ENCODE measurements around the gene RPL37A.

Gene RPL37A

DNA sequence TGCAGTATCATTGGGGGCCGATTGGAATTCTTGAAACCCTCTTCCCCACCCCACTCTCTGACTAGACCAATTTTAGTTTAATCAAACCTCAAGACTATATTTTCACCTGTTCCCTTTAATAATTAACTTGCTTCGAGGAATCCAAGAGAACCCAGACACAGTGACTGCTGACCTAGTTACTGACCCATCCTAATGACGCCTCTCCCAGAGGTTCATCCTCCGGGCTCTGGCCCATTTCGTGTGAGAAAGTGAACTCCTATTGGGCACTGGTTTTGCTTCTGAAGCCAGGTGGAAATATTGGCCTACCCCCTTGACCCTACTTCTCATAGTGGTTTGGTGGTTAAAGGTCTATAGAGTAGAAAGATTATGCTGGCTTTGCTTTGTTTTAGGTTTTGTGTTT, 39.9 kb downstream of the RPL37A start:
- H3K4me3 ChIP-seq (ENCODE audit: low read length) = no peak overlapping the region
- no peak for TF ChIP-seq ZNF274 (IDR thresholded peaks at IDR 0.05; ENCODE audit: low read depth, low read length)

DNA sequence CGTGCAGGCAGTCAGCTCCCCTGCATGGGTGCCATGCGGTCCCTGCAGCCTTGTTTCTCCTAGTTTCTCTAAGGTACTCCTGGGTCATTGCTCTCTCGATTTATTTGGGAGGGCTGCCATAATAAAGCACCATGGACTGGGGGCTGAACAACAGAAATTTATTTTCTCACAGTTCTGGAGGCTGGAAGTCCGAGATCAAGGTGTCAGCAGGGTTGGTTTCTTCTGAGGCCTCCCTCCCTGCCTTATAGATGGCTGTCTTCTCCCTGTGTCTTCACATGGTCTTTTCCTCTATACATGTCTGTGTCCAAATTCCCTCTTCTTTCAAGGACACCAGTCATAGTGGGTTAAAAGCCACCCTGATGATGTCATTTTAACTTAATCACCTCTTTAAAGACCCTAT, 40.5 kb downstream of the RPL37A start:
- no peak for TF ChIP-seq ZNF274 (IDR thresholded peaks at IDR 0.05; ENCODE audit: low read depth, low read length)

DNA sequence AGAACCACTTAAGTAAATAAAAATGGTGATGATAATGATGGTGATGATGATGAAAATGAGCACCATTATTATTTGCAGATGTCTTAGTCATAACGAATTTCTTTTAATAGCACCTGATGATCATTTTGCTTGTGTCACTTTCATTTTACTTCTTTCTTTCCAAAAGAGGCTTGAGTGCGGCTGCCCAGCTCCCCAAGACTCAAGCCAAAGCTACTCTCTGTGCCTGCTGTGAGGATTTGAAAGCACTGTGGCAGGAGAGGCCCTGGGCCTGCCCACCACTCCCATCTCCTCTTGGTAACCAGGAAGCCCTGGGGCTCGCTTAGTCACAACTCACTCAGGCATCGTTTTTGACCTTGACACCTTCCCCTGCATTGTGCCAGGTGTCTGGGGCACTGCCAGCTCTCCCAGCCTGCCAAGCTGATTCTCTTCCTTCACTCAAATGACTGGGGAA, 41.2 kb downstream of the RPL37A start:
- TF ChIP-seq ZNF274 (IDR thresholded peaks at IDR 0.05; ENCODE audit: low read depth, low read length) = no peak
- no peak overlapping the region for H3K4me3 ChIP-seq (ENCODE audit: low read length)

More for the DNA sequence above, 40.5 kb downstream of the RPL37A start:
- no peak overlapping the region for H3K4me3 ChIP-seq (ENCODE audit: low read length)

DNA sequence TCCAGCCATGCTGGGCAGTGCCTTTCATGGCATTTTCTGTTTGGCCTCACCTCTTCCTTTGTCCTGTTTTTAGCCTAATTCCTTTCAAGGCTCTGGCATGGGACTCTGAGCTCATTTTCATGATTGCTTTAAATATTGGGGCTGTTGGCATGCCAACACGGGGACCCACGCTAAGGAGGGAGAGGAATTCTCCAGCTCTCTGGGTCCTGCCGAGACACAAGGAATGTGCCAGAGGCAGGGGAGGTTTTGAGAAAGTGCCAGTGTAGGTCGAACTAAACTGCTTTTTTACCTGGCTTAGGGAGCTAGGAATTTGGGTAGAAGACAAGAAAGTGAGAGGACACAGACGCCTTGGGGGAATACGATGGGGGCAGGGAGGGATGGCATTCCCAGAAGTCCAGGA, 42.3 kb downstream of the RPL37A start:
- H3K4me3 ChIP-seq (ENCODE audit: low read length) = no peak overlapping the region
- TF ChIP-seq ZNF274 (IDR thresholded peaks at IDR 0.05; ENCODE audit: low read depth, low read length) = no peak

DNA sequence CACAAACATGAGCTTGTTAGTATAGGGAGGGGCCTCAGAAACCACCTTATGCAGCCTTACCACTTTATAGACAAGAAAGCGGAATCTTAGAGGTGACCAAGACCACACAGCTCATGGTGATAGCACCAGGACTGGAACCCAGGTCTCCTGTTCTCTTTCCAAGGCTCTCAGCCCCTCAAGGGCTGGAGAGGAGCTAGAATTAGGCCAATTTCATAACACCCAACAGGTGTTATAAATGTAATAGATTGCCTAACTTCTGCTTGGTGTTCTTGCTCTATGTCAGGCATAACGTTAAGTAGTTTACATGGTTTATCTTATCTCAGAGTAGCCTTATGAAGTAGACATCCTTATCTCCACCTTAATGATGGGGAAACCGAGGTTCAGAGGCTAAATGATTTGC, 42.9 kb downstream of the RPL37A start:
- no peak for TF ChIP-seq ZNF274 (IDR thresholded peaks at IDR 0.05; ENCODE audit: low read depth, low read length)
- no peak overlapping the region for H3K4me3 ChIP-seq (ENCODE audit: low read length)

DNA sequence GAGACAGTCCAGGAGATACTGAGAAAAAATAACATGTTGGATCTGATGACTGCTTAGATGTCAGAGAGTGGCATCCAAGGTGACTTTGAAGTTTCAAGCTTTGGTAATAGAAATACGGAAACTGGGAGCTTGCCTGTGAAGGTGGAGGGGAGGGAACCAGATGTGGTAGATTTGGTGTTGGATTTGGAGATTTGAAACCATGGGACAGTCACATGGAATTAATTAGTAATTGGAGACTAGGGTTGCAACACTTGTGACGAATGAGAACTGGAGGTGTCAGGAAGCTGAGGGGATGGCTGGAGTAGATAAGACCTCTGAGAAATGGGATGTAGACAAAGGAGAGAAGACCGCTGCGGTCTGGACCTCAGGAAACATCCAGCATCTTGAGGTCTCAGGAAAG, 46.7 kb downstream of the RPL37A start:
- TF ChIP-seq ZNF274 (IDR thresholded peaks at IDR 0.05; ENCODE audit: low read depth, low read length) = no peak
- H3K4me3 ChIP-seq (ENCODE audit: low read length) = no peak overlapping the region

DNA sequence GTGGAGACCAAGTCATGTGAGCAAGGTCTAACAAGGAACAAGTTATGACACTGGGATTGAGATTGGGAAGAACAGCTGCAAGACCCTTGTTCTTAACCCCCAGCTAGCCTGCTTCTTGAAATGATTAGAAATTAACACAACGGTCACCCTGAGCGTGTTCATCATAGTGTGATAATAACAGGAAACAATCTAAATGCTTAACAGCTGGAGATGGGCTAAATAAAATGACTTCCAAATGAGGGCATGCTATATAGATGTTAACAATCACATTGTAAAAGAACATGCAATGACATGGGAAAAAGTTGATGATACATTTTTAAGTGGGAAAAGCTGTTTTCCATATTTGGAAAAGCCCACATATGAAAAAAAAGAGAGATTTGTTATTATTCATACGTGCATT, 47.6 kb downstream of the RPL37A start:
- TF ChIP-seq ZNF274 (IDR thresholded peaks at IDR 0.05; ENCODE audit: low read depth, low read length) = no peak
- no peak overlapping the region for H3K4me3 ChIP-seq (ENCODE audit: low read length)

DNA sequence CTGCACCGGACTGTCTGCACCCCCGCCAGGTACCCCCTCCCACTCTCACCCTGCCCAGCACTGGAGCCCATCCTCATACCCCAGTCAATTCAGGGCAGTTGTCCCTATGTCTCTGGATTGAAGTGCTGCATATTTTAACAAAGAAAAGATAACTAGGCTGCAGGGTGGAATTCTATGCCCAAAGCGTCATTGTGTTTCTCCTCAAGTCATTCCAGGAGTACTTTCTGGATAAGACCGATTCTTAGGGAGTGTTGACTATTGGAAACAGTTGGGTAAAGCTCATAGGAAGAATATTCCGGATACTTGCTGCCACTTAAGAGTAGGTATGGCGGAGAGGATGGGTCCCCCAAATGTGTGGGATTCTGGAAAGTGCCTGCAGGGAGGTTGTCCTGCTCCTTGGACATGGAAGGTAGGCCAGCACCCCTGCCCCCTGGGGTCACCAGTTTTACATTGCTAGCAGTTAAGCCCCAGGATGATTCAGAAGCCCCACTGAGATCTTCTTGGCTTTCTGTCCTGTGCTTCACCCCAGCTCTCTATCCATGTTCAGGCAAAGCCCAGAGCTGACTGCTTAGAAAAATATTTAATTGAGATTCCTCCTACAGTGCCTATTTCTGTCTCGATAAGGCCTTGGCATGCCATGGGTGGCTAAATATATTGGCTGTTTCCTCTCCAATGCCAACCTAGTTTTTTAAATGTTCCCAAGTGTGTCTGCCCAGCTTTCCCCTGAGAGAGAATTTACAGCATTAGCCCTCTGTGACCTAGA, 48.2 kb downstream of the RPL37A start:
- H3K4me3 ChIP-seq (ENCODE audit: low read length) = no peak overlapping the region

DNA sequence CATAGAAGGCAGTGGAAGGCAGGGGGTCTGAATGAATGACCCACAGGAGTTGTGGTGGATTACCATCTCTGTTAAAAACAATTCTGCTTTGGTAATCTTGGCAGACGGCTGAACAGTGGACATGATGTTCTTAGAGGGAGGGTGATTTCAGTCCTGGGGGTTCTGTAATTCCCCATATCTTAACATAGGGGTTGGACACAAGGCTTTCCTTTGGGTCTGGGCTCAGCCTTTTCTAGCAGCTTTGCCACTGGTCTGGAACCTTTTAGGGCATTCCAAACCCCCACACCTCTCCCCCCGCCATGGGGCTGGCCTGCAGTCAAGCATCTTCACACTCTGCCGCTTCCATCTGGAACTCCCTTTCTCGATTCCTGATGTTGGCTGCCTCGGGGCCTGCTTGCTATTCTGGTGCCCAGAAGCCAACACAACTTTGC, 50.3 kb downstream of the RPL37A start:
- TF ChIP-seq ZNF274 (IDR thresholded peaks at IDR 0.05; ENCODE audit: low read depth, low read length) = no peak
- H3K4me3 ChIP-seq (ENCODE audit: low read length) = no peak overlapping the region

More for the DNA sequence above, 48.2 kb downstream of the RPL37A start:
- no peak for TF ChIP-seq ZNF274 (IDR thresholded peaks at IDR 0.05; ENCODE audit: low read depth, low read length)

DNA sequence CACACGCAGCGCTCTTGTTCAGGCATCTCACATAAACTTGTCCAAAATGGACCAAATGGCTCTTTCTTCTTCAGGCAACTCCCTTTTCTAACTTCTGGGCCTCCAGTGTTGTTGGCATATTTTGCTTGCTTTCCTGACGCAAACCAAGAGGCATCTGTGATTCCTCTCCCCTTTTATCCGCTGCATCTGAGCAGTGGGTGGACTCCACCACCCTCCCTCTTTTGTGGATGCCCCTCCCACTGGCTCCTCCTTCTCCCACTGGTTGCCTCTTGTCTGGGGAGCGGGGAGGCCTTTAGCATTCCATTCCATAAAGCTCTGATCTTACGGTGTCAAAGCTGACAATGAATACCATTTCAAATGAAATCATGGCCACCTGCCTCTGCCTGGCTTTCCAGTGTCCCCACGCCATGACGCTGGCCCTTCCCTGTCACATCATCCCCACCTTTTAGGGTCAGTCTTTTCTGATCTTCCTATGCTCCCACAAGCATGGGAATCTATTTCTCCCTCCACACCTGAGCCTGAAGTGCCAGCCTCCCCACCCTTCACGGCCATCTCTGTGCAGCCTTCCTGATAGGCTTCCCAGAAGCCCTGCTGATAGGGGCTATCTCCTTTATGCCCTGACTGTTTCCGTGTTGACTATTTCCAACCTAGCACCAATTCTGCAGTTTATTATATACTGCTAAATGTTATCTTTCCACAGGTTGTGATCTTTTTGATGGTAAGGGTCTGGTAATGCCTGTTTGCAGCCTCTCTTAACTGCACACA, 51.5 kb downstream of the RPL37A start:
- H3K4me3 ChIP-seq (ENCODE audit: low read length) = no peak overlapping the region
- no peak for TF ChIP-seq ZNF274 (IDR thresholded peaks at IDR 0.05; ENCODE audit: low read depth, low read length)

DNA sequence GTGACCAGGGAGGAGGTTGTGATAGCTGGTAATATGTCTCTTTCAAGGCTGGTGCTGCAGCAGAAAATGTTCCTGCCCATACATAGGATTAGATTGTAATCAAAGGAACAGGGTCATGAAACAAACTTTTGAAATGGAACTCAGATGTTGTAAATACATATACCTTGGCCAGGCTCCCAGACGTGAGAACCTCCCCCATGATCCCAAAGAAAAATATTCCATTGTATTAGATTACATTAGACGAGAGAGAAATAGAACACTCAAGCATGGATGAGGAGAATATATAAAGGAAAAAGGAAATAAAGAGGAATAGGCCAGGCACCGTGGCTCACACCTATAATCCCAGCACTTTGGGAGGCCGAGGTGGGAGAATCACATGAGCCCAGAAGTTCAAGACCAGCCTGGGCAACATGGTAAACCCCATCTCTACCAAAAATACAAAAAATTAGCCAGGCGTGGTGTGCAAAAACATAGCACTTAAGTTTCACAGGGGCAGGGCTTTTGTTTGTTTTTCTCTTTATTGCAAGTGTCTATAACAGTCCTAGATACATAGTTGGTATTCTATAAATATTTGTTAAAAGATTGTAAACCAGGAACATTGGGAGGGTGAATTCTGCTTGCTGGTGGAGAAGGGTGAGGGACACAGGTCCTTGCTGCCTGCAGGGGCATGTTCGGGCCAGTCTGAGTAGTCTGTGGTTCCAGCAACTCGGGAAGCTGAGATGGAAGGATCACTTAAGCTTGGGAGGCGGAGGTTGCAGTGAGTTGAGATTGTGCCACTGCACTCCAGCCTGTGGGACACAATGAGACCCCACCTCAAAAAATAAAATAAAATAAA, 52.8 kb downstream of the RPL37A start:
- no peak for TF ChIP-seq ZNF274 (IDR thresholded peaks at IDR 0.05; ENCODE audit: low read depth, low read length)
- H3K4me3 ChIP-seq (ENCODE audit: low read length) = no peak overlapping the region

DNA sequence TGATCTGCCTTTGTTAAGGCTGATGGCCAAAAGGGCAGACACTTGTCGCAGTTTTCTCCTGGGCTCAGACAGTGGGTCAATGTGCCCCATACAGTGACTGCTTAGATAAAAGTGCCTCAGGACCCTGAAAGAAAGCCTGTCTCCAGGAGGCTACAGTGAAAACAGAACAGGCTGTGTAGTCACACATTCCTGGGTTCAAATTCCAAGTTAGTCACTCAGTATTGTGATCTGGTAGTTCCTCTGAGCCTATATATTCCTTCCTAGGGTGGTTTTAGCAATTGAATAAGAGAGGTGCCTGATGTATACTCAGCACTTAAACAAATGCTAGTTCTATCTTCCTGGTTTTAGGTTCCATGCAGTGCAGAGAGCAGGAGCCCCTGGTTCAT, 54.4 kb downstream of the RPL37A start:
- TF ChIP-seq ZNF274 (IDR thresholded peaks at IDR 0.05; ENCODE audit: low read depth, low read length) = no peak
- no peak overlapping the region for H3K4me3 ChIP-seq (ENCODE audit: low read length)
